GM23248 (cell line): ENCODE results near the gene NUDT12. TPM values are rescaled to one million over a fixed set of nuclear protein-coding genes. Genes with fewer than 3 reads are reported as not detected.

ENCODE experiments used
- DNase-seq: peaks from one replicate; pipeline ENCODE4 v3.0.0-alpha.2; 2015
- H2AFZ ChIP-seq: fragments of 200-600 bp; sonication (generic); 2 replicates; pipeline ENCODE4 v1.6.1; 2016; ENCODE audit warnings: antibody characterized with exemption
- H3F3A ChIP-seq: fragments of 200-600 bp; sonication (generic); 2 replicates; pipeline ENCODE4 v1.6.1; 2016; ENCODE audit warnings: mild to moderate bottlenecking, antibody characterized with exemption, mixed run types; ENCODE audit not compliant: insufficient read depth
- H3K27ac ChIP-seq: fragments of 200-600 bp; sonication (generic); 2 replicates; pipeline ENCODE4 v1.5.1; 2016; ENCODE audit warnings: mild to moderate bottlenecking
- H3K27me3 ChIP-seq: fragments of 200-600 bp; sonication (generic); replicated peaks from 2 replicates; pipeline ENCODE4 v1.6.1; 2016; ENCODE audit warnings: mild to moderate bottlenecking; ENCODE audit not compliant: insufficient read depth
- H3K36me3 ChIP-seq: fragments of 200-600 bp; sonication (generic); 2 replicates; pipeline ENCODE4 v1.6.1; 2016; ENCODE audit warnings: low read depth, mild to moderate bottlenecking
- H3K4me1 ChIP-seq: fragments of 200-600 bp; sonication (generic); 2 replicates; pipeline ENCODE4 v1.6.1; 2016; ENCODE audit warnings: mild to moderate bottlenecking; ENCODE audit not compliant: insufficient read depth
- H3K4me2 ChIP-seq: fragments of 200-600 bp; sonication (generic); one replicate; pipeline ENCODE4 v1.6.1; 2016; ENCODE audit warnings: mild to moderate bottlenecking; ENCODE audit not compliant: unreplicated experiment
- H3K4me3 ChIP-seq: fragments of 200-600 bp; sonication (generic); 2 replicates; pipeline ENCODE4 v1.5.1; 2016; ENCODE audit warnings: mild to moderate bottlenecking
- H3K79me2 ChIP-seq: fragments of 200-600 bp; sonication (generic); 2 replicates; pipeline ENCODE4 v1.6.1; 2016; ENCODE audit warnings: mild to moderate bottlenecking; ENCODE audit not compliant: insufficient read depth
- H3K9ac ChIP-seq: fragments of 200-600 bp; sonication (generic); 2 replicates; pipeline ENCODE4 v1.6.1; 2016; ENCODE audit warnings: mild to moderate bottlenecking
- H3K9me2 ChIP-seq: fragments of 200-600 bp; sonication (generic); 2 replicates; pipeline ENCODE4 v1.6.1; 2016; ENCODE audit warnings: mixed run types, mild to moderate bottlenecking, moderate library complexity; ENCODE audit not compliant: insufficient read depth
- H3K9me3 ChIP-seq: fragments of 200-600 bp; sonication (generic); one replicate; pipeline ENCODE4 v1.6.1; 2017; ENCODE audit warnings: low read depth
- H4K20me1 ChIP-seq: fragments of 200-600 bp; sonication (generic); 2 replicates; pipeline ENCODE4 v1.6.0; 2016; ENCODE audit not compliant: insufficient read depth
- EZH2 ChIP-seq: fragments of 200-600 bp; sonication (generic); IDR thresholded peaks from 2 replicates; pipeline ENCODE4 v1.6.1; 2018; ENCODE audit warnings: antibody characterized with exemption, mild to moderate bottlenecking; ENCODE audit not compliant: insufficient read depth, poor library complexity, severe bottlenecking
- EZH2phosphoT487 ChIP-seq: fragments of 200-600 bp; sonication (generic); IDR thresholded peaks from 2 replicates; pipeline ENCODE4 v1.6.1; 2018; ENCODE audit warnings: antibody characterized with exemption, moderate library complexity, mild to moderate bottlenecking, low read depth; ENCODE audit not compliant: insufficient read depth
- WGBS, 2 experiments: methylation state at CpG; one replicate each; pipeline ENCODE4 v1.1.6; 2015 to 2017; ENCODE audit warnings: low lambda C conversion rate in 2 of 2, low coverage in 1 of 2; ENCODE audit errors: missing lambda C conversion rate in 2 of 2; 5-methylcytosine and 5-hydroxymethylcytosine counted together
- in situ Hi-C: fragments of 300-500 bp; cut with MboI; formaldehyde crosslinking; loops from 2 replicates; pipeline ENCODE4 v1.15.0; 2020
- polyA plus RNA-seq: library from polyadenylated mRNA; unstranded; fragments of >200 nt; fragmentation: Nextera tagmentation; extraction: Ambion mirVana; gene quantifications from 2 replicates; pipeline ENCODE4 v1.2.1, GENCODE V29; 2016
- total RNA-seq: library from RNA; depleted of rRNA; stranded (reverse); fragments of >200 nt; shearing (Covaris generic); gene quantifications from 2 replicates; pipeline ENCODE4 v1.2.3, GENCODE V29; 2014; rRNA removed

Gene NUDT12
- total RNA-seq (8.6 and 8.9 TPM in 2 replicates), polyA plus RNA-seq (5.2 and 6.7 TPM in 2 replicates)

DNA sequence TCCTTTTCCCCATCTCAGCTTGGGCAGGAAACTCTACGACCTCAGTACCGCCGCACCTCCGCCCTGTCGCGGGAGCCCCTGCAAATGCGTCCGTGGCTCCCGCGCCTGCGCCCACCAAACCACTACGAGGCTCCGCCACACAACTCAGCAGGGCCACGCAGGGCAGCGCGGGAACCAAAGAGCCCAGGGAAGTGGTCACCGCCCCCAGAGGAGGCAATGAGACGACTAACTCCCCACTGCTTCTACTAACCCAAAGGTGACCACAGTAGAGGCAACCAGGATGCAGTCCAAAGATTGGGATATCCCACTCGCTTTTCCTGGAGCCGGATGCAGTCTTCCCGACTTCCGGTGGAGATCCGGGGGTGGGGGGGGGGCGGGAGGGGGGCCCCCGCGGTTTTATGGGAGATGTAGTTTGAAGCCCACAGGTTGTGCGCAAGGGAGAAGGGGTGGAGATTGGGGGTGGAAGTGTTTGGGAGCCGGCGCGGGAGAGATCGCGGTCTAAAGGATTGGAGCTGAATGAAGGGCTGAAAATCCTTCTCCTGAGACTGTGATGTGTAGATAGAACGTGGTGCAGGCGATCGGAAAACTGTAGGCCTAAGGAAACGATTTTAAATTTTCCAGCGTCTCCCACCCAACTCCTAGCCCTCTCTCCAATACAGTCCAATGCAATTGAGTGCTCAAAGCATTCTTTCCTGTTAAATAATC is at the start of gene NUDT12:
NUDT12 (minus strand) TSS at position 337 of the 705 bp plus-strand sequence. CDS start 2,541 bp downstream, outside the sequence.
- in situ Hi-C loops: no loop called here
- TF ChIP-seq EZH2: no peak
- TF ChIP-seq EZH2phosphoT487: no peak
- peak within 1 kb of the TSS; percentile 82 for H3K27ac ChIP-seq

DNA sequence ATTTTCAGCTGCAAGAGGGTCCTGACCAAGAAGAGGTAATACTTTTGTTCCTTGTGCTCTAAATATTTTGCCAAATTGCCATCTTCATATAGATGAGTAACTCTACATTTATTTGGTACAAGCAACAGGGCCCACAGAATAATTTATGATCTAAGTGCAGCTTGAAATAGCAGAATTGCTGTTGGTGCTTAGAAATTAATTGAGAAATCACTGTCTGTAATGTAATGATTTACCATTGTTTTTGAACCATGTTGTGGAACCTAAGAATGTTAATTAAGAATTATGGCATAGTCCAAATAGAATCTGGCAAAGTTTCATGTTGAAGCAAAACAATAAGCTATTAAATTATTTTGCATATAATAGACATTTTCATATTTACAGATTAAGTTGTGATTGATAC is 44.8 kb upstream of the NUDT12 start:
- Histone ChIP-seq H3K27ac (no peak overlapping the region), H3K9ac (no peak overlapping the region), H3K9me3 (no peaks in the 10 kb centered on the region), H3K36me3 (no peaks in the 10 kb centered on the region), H3K4me2 (no peak overlapping the region), H3K9me2 (no peaks in the 10 kb centered on the region), H3K4me1 (no peaks in the 10 kb centered on the region), H3F3A (no peaks in the 10 kb centered on the region), H3K27me3 (no peaks in the 10 kb centered on the region; the same call in 1 of the 2 replicates), H2AFZ (no peak overlapping the region), H4K20me1 (no peaks in the 10 kb centered on the region), H3K4me3 (no peak overlapping the region), H3K79me2 (no peaks in the 10 kb centered on the region)
- in situ Hi-C loops: no loop called here
- TF ChIP-seq EZH2phosphoT487: no peak
- TF ChIP-seq EZH2: no peak
- DNase-seq: no peak

More for the DNA sequence above, at the start of gene NUDT12:
- peak within 1 kb of the TSS; percentile 93 for H2AFZ ChIP-seq
- peak within 1 kb of the TSS; percentile 96 for H3K4me2 ChIP-seq
- H3K9ac ChIP-seq: peak within 1 kb of the TSS; percentile 86
- peaks cover 10% of the 10 kb centered on the region for H3K79me2 ChIP-seq
- no peaks in the 10 kb centered on the region for H3K27me3 ChIP-seq
- no peaks in the 10 kb centered on the region; the same call in 1 of the 2 replicates for H3K36me3 ChIP-seq
- no peaks in the 10 kb centered on the region for H3K9me2 ChIP-seq
- H3F3A ChIP-seq: no peaks in the 10 kb centered on the region
- 1 to 2% methylated on average over 32 to 37 of the region's 37 CpGs for WGBS, 2 experiments
- H3K9me3 ChIP-seq: no peaks in the 10 kb centered on the region
- DNase-seq: peak; percentile 85
- H3K4me3 ChIP-seq: peak within 1 kb of the TSS; percentile 91
- no peaks in the 10 kb centered on the region for H4K20me1 ChIP-seq
- peaks cover 7% of the 10 kb centered on the region; the same call in 1 of the 2 replicates for H3K4me1 ChIP-seq

DNA sequence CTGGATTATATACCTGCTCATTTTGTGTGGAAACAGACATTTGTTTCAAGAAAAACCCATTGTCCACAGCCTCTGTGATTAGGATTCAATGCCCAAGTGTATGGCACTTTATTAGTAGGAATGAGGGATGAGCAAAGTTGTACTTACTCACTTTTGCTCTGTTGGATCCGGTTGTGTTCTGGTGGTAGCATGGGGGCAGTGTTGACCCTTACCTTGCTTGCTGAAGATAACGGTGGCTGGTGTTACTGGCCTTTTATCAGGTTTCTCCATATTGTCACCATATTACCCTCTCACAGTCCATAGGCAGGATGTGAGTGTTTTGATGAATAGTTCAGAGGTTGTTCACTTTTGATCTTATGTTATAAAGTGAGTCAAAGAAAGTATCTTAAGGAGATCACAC is 42.7 kb upstream of the NUDT12 start:
- H3F3A ChIP-seq: no peaks in the 10 kb centered on the region
- no peak for DNase-seq
- no peaks in the 10 kb centered on the region; the same call in 1 of the 2 replicates for H3K27me3 ChIP-seq
- no peaks in the 10 kb centered on the region for H3K36me3 ChIP-seq
- in situ Hi-C loops: no loop called here
- H3K9me2 ChIP-seq: no peaks in the 10 kb centered on the region
- H3K79me2 ChIP-seq: no peaks in the 10 kb centered on the region
- H3K27ac ChIP-seq: no peak overlapping the region
- no peak overlapping the region for H3K4me2 ChIP-seq
- no peaks in the 10 kb centered on the region for H4K20me1 ChIP-seq
- no peak overlapping the region for H3K9ac ChIP-seq
- no peak overlapping the region for H2AFZ ChIP-seq
- H3K9me3 ChIP-seq: no peaks in the 10 kb centered on the region
- WGBS, 2 experiments: 18 to 21% methylated on average over 2 of the region's 2 CpGs
- no peak overlapping the region for H3K4me3 ChIP-seq
- H3K4me1 ChIP-seq: no peaks in the 10 kb centered on the region
- TF ChIP-seq EZH2phosphoT487 (no peak), EZH2 (no peak)

DNA sequence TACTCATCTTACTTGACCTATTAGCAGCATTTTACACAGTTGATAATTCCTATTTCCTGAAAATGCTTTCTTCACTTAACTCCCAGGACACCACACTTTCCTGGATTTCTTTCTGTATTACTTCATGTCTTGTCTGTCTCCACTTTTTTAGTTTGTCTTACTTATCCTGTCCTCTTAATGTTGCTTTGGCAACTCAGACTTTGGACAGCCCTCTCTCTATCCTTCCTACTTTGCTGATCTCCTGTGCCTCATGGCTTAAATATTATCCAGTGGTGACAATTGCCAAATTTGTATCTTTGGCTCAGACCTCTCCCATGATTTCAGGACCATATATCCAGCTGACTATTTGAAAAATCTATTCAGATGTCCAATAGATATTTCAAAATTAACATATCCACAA is 39.8 kb upstream of the NUDT12 start:
- Histone ChIP-seq H3K27ac (no peak overlapping the region), H4K20me1 (no peaks in the 10 kb centered on the region), H3K4me1 (no peaks in the 10 kb centered on the region), H3K27me3 (no peaks in the 10 kb centered on the region), H3K9me2 (no peaks in the 10 kb centered on the region), H3K4me3 (no peak overlapping the region), H3K9ac (no peak overlapping the region), H3K9me3 (no peaks in the 10 kb centered on the region), H3K79me2 (no peaks in the 10 kb centered on the region), H3F3A (no peaks in the 10 kb centered on the region), H3K36me3 (no peaks in the 10 kb centered on the region), H3K4me2 (no peak overlapping the region), H2AFZ (no peak overlapping the region)
- TF ChIP-seq EZH2phosphoT487 (no peak), EZH2 (no peak)
- in situ Hi-C loops: no loop called here
- no peak for DNase-seq

DNA sequence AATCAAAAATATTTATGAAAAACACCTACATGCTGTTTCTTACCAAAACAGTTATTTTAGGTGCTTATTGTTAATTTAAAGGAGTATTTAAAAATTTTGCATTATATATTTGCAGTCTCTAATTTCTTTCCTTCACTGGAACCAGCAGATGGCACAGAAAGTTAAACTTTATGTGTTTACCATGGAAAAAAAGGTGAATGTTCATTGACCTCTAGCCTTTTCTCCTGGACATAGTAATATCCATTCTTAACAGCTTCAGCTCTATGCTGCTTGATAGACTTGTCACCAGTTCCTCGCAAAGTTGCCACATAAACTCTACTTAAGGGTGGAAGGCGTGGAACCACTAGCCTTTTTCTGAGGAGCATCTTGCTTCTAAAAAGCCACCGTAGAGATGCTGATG is 38.7 kb upstream of the NUDT12 start:
- no peak for TF ChIP-seq EZH2phosphoT487
- no peak for TF ChIP-seq EZH2
- DNase-seq: no peak
- Histone ChIP-seq H3K4me3 (no peak overlapping the region), H3K79me2 (no peaks in the 10 kb centered on the region), H3K36me3 (no peaks in the 10 kb centered on the region), H2AFZ (no peak overlapping the region), H3K9me2 (no peaks in the 10 kb centered on the region), H3K27ac (no peak overlapping the region), H3K27me3 (no peaks in the 10 kb centered on the region), H3F3A (no peaks in the 10 kb centered on the region), H3K9me3 (no peaks in the 10 kb centered on the region), H3K4me1 (no peaks in the 10 kb centered on the region), H4K20me1 (no peaks in the 10 kb centered on the region), H3K4me2 (no peak overlapping the region), H3K9ac (no peak overlapping the region)
- 38 to 39% methylated on average over 3 of the region's 3 CpGs for WGBS, 2 experiments
- in situ Hi-C loops: no loop called here
